WTC11 (cell line): ENCODE measurements around the gene MAP4K3. TPM values are rescaled to one million over a fixed set of nuclear protein-coding genes. Genes with fewer than 3 reads are reported as not detected.

Source experiments
- ATAC-seq: fragments of 200-7000 bp; cut with Tn5 transposase; 2 replicates; pipeline ENCODE4 v1.10.0; 2021; ENCODE audit warnings: mild to moderate bottlenecking, moderate library complexity
- CTCF ChIA-PET: fragments of 300-600 bp; sonication (Branson Sonifier 250); formaldehyde crosslinking; loops from one replicate; lab custom pipeline; 2021; ENCODE audit warnings: antibody characterized with exemption; lab: Charles Lee
- POLR2A ChIA-PET: fragments of 350-600 bp; sonication (Branson Sonifier 250); formaldehyde crosslinking; loops from one replicate; lab custom pipeline; 2021; ENCODE audit warnings: antibody characterized with exemption; lab: Charles Lee
- DNase-seq: peaks from one replicate; pipeline ENCODE4 v3.0.0; 2021; ENCODE audit warnings: low spot score
- H3K27ac Mint-ChIP-seq: 2 replicates; pipeline ENCODE4 v1.8.0; 2021; ENCODE audit warnings: mixed read lengths
- H3K27me3 Mint-ChIP-seq: 2 replicates; pipeline ENCODE4 v1.8.0; 2021; ENCODE audit warnings: low read depth, mild to moderate bottlenecking, moderate library complexity, mixed read lengths
- H3K36me3 Mint-ChIP-seq: 2 replicates; pipeline ENCODE4 v1.8.0; 2021; ENCODE audit warnings: mixed read lengths
- H3K4me1 Mint-ChIP-seq: 2 replicates; pipeline ENCODE4 v1.8.0; 2022; ENCODE audit warnings: mixed read lengths
- H3K4me3 Mint-ChIP-seq: 2 replicates; pipeline ENCODE4 v1.8.0; 2021; ENCODE audit warnings: mild to moderate bottlenecking, moderate library complexity, mixed read lengths
- H3K9me3 Mint-ChIP-seq: 2 replicates; pipeline ENCODE4 v1.8.0; 2021; ENCODE audit warnings: mixed read lengths
- CBFB ChIP-seq: sonication (generic); formaldehyde crosslinking; IDR thresholded peaks from 2 replicates; pipeline ENCODE4 v1.8.1; 2022; ENCODE audit warnings: mild to moderate bottlenecking, low read depth, missing genetic modification reagents
- ELF4 ChIP-seq: sonication (generic); formaldehyde crosslinking; IDR thresholded peaks from 2 replicates; pipeline ENCODE4 v1.8.1; 2022; ENCODE audit warnings: low read depth, mild to moderate bottlenecking, moderate library complexity, missing genetic modification reagents
- FOXJ3 ChIP-seq: sonication (generic); formaldehyde crosslinking; IDR thresholded peaks from 2 replicates; pipeline ENCODE4 v1.9.0; 2021; ENCODE audit warnings: missing genetic modification reagents, mild to moderate bottlenecking, borderline replicate concordance
- FOXK1 ChIP-seq: sonication (generic); formaldehyde crosslinking; IDR thresholded peaks from 2 replicates; pipeline ENCODE4 v1.8.0; 2022; ENCODE audit warnings: mild to moderate bottlenecking, moderate library complexity, missing genetic modification reagents
- GTF2I ChIP-seq: fragments of 250-450 bp; sonication (Bioruptor Pico); conservative IDR thresholded peaks from 2 replicates; pipeline ENCODE4 v1.4.0; 2021; ENCODE audit warnings: mild to moderate bottlenecking
- JUN ChIP-seq: sonication (generic); formaldehyde crosslinking; IDR thresholded peaks from 2 replicates; pipeline ENCODE4 v1.8.0; 2023; ENCODE audit warnings: mild to moderate bottlenecking, missing genetic modification reagents
- KAT7 ChIP-seq: sonication (generic); formaldehyde crosslinking; IDR thresholded peaks from 2 replicates; pipeline ENCODE4 v1.8.1; 2023; ENCODE audit warnings: missing genetic modification reagents, mild to moderate bottlenecking, borderline replicate concordance
- NFE2L1 ChIP-seq: sonication (generic); formaldehyde crosslinking; IDR thresholded peaks from 2 replicates; pipeline ENCODE4 v1.8.1; 2023; ENCODE audit warnings: missing genetic modification reagents
- NR1H2 ChIP-seq: sonication (generic); formaldehyde crosslinking; IDR thresholded peaks from 2 replicates; pipeline ENCODE4 v1.9.0; 2021; ENCODE audit warnings: mild to moderate bottlenecking, moderate library complexity, missing genetic modification reagents
- NR3C1 ChIP-seq: sonication (generic); formaldehyde crosslinking; conservative IDR thresholded peaks from 2 replicates; pipeline ENCODE4 v1.8.1; 2023; ENCODE audit warnings: low read depth, mild to moderate bottlenecking, missing genetic modification reagents
- OVOL2 ChIP-seq: fragments of 250-450 bp; sonication (Bioruptor Pico); IDR thresholded peaks from 2 replicates; pipeline ENCODE4 v1.9.0; 2021; ENCODE audit warnings: mild to moderate bottlenecking, borderline replicate concordance
- PREB ChIP-seq: sonication (generic); formaldehyde crosslinking; IDR thresholded peaks from 2 replicates; pipeline ENCODE4 v1.8.1; 2022; ENCODE audit warnings: mild to moderate bottlenecking, missing genetic modification reagents, moderate library complexity, borderline replicate concordance
- RORB ChIP-seq: fragments of 250-450 bp; sonication (Bioruptor Pico); IDR thresholded peaks from 2 replicates; pipeline ENCODE4 v1.9.0; 2021; ENCODE audit warnings: mild to moderate bottlenecking
- SOX15 ChIP-seq: fragments of 250-450 bp; sonication (Bioruptor Pico); IDR thresholded peaks from 2 replicates; pipeline ENCODE4 v1.9.0; 2021; ENCODE audit warnings: mild to moderate bottlenecking
- USF1 ChIP-seq: sonication (generic); formaldehyde crosslinking; IDR thresholded peaks from 2 replicates; pipeline ENCODE4 v1.8.0; 2022; ENCODE audit warnings: mild to moderate bottlenecking, missing genetic modification reagents
- ZNF121 ChIP-seq: sonication (generic); formaldehyde crosslinking; IDR thresholded peaks from 2 replicates; pipeline ENCODE4 v1.8.0; 2023; ENCODE audit warnings: missing genetic modification reagents
- ZNF138 ChIP-seq: sonication (generic); formaldehyde crosslinking; conservative IDR thresholded peaks from 2 replicates; pipeline ENCODE4 v1.8.1; 2022; ENCODE audit warnings: mild to moderate bottlenecking, moderate library complexity, missing genetic modification reagents
- ZNF263 ChIP-seq: sonication (generic); formaldehyde crosslinking; IDR thresholded peaks from 2 replicates; pipeline ENCODE4 v1.8.1; 2022; ENCODE audit warnings: low read depth, mild to moderate bottlenecking, moderate library complexity, missing genetic modification reagents
- ZNF396 ChIP-seq: fragments of 250-450 bp; sonication (Bioruptor Pico); IDR thresholded peaks from 2 replicates; pipeline ENCODE4 v1.8.0; 2021; ENCODE audit warnings: mild to moderate bottlenecking, moderate library complexity, borderline replicate concordance
- total RNA-seq: library from RNA; stranded (reverse); gene quantifications from 3 replicates; pipeline ENCODE4 v1.2.3, GENCODE V29; 2021
- TF ChIP-seq, protein P1 (sequence below): sonication (generic); formaldehyde crosslinking; IDR thresholded peaks from 2 replicates; pipeline ENCODE4 v1.8.1; 2022; ENCODE audit warnings: mild to moderate bottlenecking, moderate library complexity, missing genetic modification reagents
- TF ChIP-seq, protein P2 (sequence below): sonication (generic); formaldehyde crosslinking; IDR thresholded peaks from 2 replicates; pipeline ENCODE4 v1.8.1; 2023; ENCODE audit warnings: mild to moderate bottlenecking, missing genetic modification reagents, moderate library complexity
- TF ChIP-seq, protein P3 (sequence below): fragments of 250-450 bp; sonication (Bioruptor Pico); conservative IDR thresholded peaks from 2 replicates; pipeline ENCODE4 v1.9.0; 2021; ENCODE audit warnings: mild to moderate bottlenecking

Gene MAP4K3
- total RNA-seq, 1 experiment from 2014 or later, result 73.2 TPM

GRCh38 chr2:39370101-39370500 is 67.0 kb downstream of the MAP4K3 start (continued):
- TF ChIP-seq OVOL2 (CRISPR knock-in tag), result no peak
- TF ChIP-seq SOX15 (CRISPR knock-in tag), result no peak
- TF ChIP-seq GTF2I (CRISPR knock-in tag), result no peak
- TF ChIP-seq NFE2L1 (CRISPR knock-in tag), result no peak
- no peak for TF ChIP-seq KAT7 (CRISPR knock-in tag)
- no peak for TF ChIP-seq PREB (CRISPR knock-in tag)
- TF ChIP-seq CBFB (CRISPR knock-in tag), result no peak
- no peak for TF ChIP-seq ZNF121 (CRISPR knock-in tag)

DNA sequence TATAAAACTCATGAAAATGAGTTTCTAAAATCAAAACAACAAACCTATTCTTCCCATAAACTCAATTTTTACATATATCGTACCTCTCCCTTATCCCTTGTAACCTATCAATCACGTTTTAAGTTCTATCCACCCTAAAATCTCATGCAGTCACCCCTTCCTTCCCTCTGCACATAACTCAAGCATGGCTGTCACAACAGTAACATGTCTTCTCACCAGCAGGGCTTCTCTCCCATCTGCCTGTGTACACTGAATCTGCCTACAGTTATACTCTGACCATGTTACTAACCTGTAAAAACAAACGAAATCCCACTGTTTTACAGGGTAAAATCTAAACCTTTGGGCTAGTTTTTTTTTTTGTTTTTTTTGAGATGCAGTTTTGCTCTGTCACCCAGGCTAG is 68.2 kb downstream of the MAP4K3 start:
- ChIA-PET CTCF (interaction anchor here (0.9 to 2.2 kb wide), 2 partner anchors 9 to 11 kb away, joined by 3 to 9 read pairs; no protein-coding TSS in a partner anchor), POLR2A (no interaction called here)
- ATAC-seq (no peak), DNase-seq (no peak)
- H3K27ac Mint-ChIP-seq, result peak overlapping the region; percentile 89
- H3K9me3 Mint-ChIP-seq, result peaks cover 16% of the 10 kb centered on the region
- peaks cover 33% of the 10 kb centered on the region for H3K36me3 Mint-ChIP-seq
- H3K4me1 Mint-ChIP-seq, result peaks cover 80% of the 10 kb centered on the region
- H3K27me3 Mint-ChIP-seq, result no peaks in the 10 kb centered on the region
- TF ChIP-seq USF1 (CRISPR knock-in tag) (no peak), ZNF263 (CRISPR knock-in tag) (no peak), NR1H2 (CRISPR knock-in tag) (no peak), FOXK1 (no peak), FOXJ3 (CRISPR knock-in tag) (no peak), ZNF138 (CRISPR knock-in tag) (no peak), RORB (CRISPR knock-in tag) (no peak), OVOL2 (CRISPR knock-in tag) (no peak), NR3C1 (CRISPR knock-in tag) (no peak), KAT7 (CRISPR knock-in tag) (no peak), GTF2I (CRISPR knock-in tag) (no peak), ELF4 (CRISPR knock-in tag) (no peak), JUN (CRISPR knock-in tag) (no peak), CBFB (CRISPR knock-in tag) (no peak), ZNF396 (CRISPR knock-in tag) (no peak)
- TF ChIP-seq, protein P1, sequence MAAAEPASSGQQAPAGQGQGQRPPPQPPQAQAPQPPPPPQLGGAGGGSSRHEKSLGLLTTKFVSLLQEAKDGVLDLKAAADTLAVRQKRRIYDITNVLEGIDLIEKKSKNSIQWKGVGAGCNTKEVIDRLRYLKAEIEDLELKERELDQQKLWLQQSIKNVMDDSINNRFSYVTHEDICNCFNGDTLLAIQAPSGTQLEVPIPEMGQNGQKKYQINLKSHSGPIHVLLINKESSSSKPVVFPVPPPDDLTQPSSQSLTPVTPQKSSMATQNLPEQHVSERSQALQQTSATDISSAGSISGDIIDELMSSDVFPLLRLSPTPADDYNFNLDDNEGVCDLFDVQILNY, result no peak
- TF ChIP-seq, protein P2, sequence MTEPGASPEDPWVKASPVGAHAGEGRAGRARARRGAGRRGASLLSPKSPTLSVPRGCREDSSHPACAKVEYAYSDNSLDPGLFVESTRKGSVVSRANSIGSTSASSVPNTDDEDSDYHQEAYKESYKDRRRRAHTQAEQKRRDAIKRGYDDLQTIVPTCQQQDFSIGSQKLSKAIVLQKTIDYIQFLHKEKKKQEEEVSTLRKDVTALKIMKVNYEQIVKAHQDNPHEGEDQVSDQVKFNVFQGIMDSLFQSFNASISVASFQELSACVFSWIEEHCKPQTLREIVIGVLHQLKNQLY (CRISPR knock-in tag), result no peak
- TF ChIP-seq, protein P3, sequence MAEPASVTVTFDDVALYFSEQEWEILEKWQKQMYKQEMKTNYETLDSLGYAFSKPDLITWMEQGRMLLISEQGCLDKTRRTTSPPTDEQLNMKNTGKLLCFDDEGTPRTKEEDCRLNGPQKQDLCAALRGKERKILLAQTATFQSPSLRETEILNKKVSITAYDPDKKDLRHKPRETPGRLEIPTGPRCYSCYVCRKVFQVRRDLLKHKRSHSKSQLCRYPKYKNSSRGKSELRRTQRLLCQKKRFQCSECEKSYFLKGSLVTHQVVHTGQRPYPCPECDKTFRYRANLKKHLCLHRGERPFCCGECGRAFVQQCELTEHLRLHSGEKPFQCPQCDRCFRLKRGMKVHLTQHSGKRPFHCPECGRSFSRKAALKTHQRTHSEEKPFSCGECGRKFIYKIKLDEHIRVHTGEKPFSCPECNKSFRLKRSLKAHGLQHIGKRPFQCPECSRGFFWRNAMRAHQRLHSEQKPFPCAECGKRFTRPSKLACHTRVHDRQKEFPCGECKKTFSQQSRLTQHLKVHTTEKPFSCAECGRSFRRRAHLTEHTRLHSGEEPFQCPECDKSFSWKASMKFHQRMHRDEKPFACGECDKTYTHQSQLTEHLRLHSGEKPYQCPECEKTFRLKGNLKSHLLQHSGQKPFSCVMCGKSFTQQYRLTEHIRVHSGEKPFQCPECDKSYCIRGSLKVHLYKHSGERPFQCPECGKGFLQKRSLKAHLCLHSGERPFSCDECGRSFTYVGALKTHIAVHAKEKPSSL (CRISPR knock-in tag), result no peak
- H3K4me3 Mint-ChIP-seq, result no peak overlapping the region
